CD1c-positive myeloid dendritic cell (primary cell): ENCODE results near the gene KIAA1958.
"Not testable (repeated sequence)": the region's sequence is repeated elsewhere in the genome, so short reads cannot be mapped to it uniquely, and the experiment has no call there.

Source experiments
- DNase-seq: peaks from one replicate; pipeline ENCODE4 v3.0.0-alpha.2; 2016; ENCODE audit errors: extremely low spot score

KIAA1958 gene

DNA sequence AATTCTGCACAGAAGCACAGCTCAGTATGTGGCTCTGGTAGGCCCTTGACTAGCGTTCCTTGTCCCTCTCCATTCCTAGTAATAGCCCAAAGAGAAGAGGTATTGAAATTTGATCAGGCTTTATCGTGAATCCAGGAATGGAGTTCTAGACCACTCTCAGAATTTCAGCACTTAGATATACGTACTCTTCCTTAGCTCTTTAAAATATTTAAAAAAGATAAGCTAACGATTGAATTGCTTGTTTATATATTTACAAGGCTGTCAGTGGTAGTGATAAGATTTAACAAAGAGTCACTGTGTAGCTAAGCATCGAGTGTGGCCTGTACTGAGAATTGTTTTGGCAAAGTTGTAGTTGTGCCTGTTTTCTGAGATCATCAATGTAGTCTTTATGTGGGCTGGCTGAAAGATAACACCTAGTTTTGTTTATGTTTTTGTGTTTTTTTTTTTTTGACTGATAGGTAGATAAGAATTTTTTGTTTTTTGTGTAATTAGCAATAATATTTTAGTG lies 2.5 kb downstream of the KIAA1958 start:
- no peak for DNase-seq

- DNase-seq = no peak
These were observed 3.4 kb downstream of the KIAA1958 start for GRCh38 chr9:112489876-112490666.

GRCh38 chr9:112493393-112494137 lies 6.9 kb downstream of the KIAA1958 start:
- no peak for DNase-seq

GRCh38 chr9:112494153-112494552 lies 7.5 kb downstream of the KIAA1958 start:
- DNase-seq = no peak

DNA sequence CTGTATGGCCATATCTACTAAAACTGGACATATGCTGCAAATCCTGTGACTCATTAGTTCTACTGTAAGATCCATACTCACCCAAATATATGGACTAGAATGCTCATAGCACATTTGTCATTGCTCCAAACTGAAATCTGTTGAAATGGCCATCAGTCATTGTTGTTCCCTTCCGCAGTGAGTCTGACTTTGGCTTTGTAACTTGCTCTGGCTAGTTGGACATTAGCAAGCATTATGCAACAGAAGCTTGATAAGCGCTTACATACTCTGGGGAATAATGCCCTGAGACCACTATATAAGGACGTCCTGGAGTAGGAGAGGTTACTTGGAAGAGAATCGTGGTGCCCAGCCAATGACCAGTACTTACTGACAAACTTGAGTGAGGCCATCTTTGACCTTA lies 9.0 kb downstream of the KIAA1958 start:
- DNase-seq = no peak

DNA sequence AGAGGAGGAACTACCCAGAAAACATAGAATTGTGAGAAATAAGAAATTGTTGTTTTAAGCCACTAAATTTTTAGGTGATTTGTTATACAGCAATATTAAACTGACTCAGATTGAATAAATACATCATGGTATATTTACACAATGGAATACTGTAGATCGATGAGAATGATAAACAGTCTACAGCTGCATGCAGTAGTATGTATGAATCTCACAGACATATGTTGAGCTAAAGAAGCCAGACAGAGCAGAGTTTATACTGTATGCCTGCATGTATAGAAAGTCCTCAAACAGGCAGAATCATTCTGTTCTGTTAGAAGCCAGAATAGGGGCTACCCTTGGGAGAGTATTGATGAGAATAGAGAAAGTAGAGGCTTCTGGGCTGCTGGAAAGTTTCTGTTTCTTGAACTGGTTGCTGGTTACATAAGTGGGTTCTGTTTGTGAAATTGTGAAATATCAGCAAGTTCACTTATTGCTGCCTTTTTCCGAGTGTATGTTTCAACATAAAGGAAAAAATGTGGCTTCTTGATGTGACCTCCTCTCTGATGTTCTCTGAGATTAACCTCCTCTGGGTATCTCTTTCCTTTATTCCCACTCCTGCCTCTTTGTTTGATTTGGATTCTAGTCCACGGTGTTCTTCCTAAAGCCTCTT lies 9.6 kb downstream of the KIAA1958 start:
- peak; percentile 16 for DNase-seq

DNA sequence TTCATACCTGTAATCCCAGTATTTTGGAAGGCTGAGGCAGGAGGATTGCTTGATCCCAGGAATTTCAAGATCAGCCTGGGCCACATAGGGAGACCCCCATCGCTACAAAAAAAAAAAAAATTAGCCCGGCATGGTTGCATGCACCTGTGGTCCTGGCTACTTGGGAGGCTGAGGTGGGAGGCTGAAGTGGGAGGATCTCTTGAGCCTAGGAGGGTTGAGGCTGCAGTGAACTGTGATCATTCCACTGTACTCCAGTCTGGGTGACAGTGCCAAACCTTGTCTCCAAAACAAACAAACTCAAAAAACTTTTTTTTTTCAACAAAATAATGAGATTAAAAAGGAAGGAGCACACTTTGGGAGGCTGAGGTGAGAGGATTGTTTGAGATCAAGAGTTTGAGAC lies 14.2 kb downstream of the KIAA1958 start:
- no peak for DNase-seq

GRCh38 chr9:112501287-112501686 lies 14.7 kb downstream of the KIAA1958 start:
- DNase-seq = no peak

GRCh38 chr9:112502175-112502946 lies 15.7 kb downstream of the KIAA1958 start:
- DNase-seq = no peak

DNA sequence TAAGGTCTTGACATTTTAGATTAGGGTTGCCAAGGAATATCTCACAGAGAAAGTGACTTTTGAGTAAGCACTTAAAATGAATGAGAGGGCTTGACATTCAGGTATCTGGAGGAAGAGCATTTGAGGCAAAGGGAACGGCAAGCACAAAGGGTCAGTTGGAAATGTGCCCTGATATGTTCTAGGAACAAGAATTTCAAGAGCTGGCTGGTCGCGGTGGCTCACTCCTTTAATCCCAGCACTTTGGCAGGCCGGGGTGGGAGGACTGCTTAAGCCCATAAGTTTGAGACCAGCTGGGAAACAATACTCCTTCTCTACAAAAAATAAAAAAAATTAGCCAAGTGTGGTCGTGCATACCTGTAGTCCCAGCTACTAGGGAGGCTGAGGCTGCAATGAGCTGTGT lies 16.5 kb downstream of the KIAA1958 start:
- DNase-seq = no peak

DNA sequence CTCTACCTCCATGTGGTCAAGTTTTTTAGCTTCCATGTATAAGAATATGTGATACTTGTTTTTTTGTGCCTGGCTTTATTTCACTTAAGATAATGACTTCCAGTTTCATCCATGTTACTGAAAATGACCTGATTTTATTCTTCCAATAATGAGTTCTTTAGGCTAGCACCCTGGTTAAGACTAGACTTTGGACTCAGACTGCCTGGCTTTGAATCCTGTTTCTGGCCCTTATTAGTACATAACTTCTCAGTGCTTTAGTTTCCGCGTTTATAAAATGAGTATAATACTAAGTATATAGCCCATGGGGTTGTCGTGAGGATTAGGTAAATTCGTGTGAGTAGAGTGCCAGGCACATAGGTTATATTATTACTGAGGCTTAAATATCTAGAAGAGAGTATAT lies 18.5 kb downstream of the KIAA1958 start:
- DNase-seq = no peak

- DNase-seq = no peak
These were observed 19.0 kb downstream of the KIAA1958 start for GRCh38 chr9:112505607-112506006.

GRCh38 chr9:112506571-112506970 lies 19.9 kb downstream of the KIAA1958 start:
- no peak for DNase-seq

GRCh38 chr9:112507001-112507680 lies 20.5 kb downstream of the KIAA1958 start:
- DNase-seq = no peak

- DNase-seq = no peak
These were observed 21.8 kb downstream of the KIAA1958 start for GRCh38 chr9:112508377-112508776.

- not testable (repeated sequence) for DNase-seq
These were observed 25.8 kb downstream of the KIAA1958 start for GRCh38 chr9:112512377-112512776.

GRCh38 chr9:112516769-112517168 lies 30.1 kb downstream of the KIAA1958 start:
- DNase-seq = no peak

- DNase-seq = no peak
These were observed 33.4 kb downstream of the KIAA1958 start for GRCh38 chr9:112520069-112520468.

- DNase-seq = no peak
These were observed 34.0 kb downstream of the KIAA1958 start for GRCh38 chr9:112520656-112521055.

DNA sequence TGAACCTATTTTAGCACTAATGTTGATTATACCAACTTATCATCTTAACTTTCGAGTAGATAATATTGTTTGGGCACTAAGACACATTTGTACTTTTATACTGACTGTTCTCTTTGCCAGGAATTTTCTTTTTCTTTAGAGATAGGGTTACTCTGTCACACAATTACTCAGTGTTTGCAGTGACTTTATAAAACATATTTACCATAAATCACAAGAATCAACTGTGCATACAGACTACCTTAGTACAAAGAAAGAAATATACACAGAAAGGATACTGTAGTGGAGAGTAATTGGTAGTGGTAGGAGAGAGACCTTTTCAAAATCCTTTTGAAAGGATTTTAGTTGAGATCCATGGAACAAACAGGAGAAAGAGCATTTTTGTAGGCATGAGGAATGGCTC lies 40.3 kb downstream of the KIAA1958 start:
- no peak for DNase-seq

DNA sequence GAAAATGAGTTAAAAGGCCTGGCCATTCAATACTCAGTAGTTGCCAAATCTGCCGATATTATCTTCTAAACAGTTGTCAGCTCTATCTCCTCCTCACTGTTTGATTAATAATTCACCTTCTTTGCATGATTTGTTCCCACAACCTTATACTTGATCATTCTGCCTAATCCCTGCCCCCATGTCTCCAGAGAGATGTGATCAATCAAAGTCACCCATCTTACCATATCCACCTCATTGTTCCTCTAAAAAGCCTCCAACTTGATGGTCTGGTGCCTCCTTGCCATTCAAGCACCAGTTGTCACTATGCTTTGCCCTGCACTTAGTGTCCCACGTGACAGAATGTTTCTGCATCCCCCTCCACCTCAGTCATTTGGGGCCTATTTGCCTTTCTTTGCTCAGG lies 41.3 kb downstream of the KIAA1958 start:
- no peak for DNase-seq
